Femur (tissue), 1 donor: ENCODE data around the gene PTPRCAP.

Source experiments
- DNase-seq: peaks from one replicate; pipeline ENCODE4 v3.0.0-alpha.2; 2017

PTPRCAP gene

GRCh38 chr11:67423466-67423865 is 14.0 kb downstream of the PTPRCAP start:
- DNase-seq = no peak

GRCh38 chr11:67422891-67423290 is 14.6 kb downstream of the PTPRCAP start:
- no peak for DNase-seq

GRCh38 chr11:67421430-67422031 is 16.0 kb downstream of the PTPRCAP start:
- DNase-seq = no peak

GRCh38 chr11:67420646-67421429 is 16.6 kb downstream of the PTPRCAP start:
- peak; percentile 97 for DNase-seq

- DNase-seq = no peak
Observed at GRCh38 chr11:67420147-67420645, 17.3 kb downstream of the PTPRCAP start.

- DNase-seq = no peak
Observed at GRCh38 chr11:67419325-67420049, 18.0 kb downstream of the PTPRCAP start.

GRCh38 chr11:67418476-67419281 is 18.8 kb downstream of the PTPRCAP start:
- peak; percentile 85 for DNase-seq

- no peak for DNase-seq
Observed at GRCh38 chr11:67417425-67417824, 20.1 kb downstream of the PTPRCAP start.

GRCh38 chr11:67416416-67417335 is 20.8 kb downstream of the PTPRCAP start:
- DNase-seq = peak; percentile 60

GRCh38 chr11:67415501-67416304 is 21.8 kb downstream of the PTPRCAP start, which contains the start of gene CARNS1:
TSS of gene CARNS1 (plus strand) at chr11:67415678. CDS start at chr11:67416200, 522 bp downstream.
- no peak for DNase-seq

- no peak for DNase-seq
Observed at GRCh38 chr11:67413266-67413849, 24.1 kb downstream of the PTPRCAP start.

GRCh38 chr11:67412495-67413179 is 24.8 kb downstream of the PTPRCAP start:
- no peak for DNase-seq

GRCh38 chr11:67411785-67412152 is 25.7 kb downstream of the PTPRCAP start:
- DNase-seq = no peak

- no peak for DNase-seq
Observed at GRCh38 chr11:67410984-67411784, 26.3 kb downstream of the PTPRCAP start.

GRCh38 chr11:67410369-67410831 is 27.1 kb downstream of the PTPRCAP start:
- no peak for DNase-seq

GRCh38 chr11:67409781-67410368 is 27.6 kb downstream of the PTPRCAP start:
- DNase-seq = no peak

GRCh38 chr11:67409261-67409666 is 28.2 kb downstream of the PTPRCAP start:
- no peak for DNase-seq
